IPS-NIHi11 (cell line): ENCODE results near the gene KIF15.
"Not testable (repeated sequence)": the region's sequence is repeated elsewhere in the genome, so short reads cannot be mapped to it uniquely, and the experiment has no call there.

Source experiments
- DNase-seq: peaks from one replicate; pipeline ENCODE4 v3.0.0; 2012; ENCODE audit warnings: mixed read lengths, low spot score

The KIF15 gene

GRCh38 chr3:44827196-44827595, 65.6 kb downstream of the KIF15 start:
- DNase-seq: no peak

- DNase-seq: no peak
Measured at GRCh38 chr3:44831232-44831631, 69.6 kb downstream of the KIF15 start.

- no peak for DNase-seq
Measured at GRCh38 chr3:44832032-44832431, 70.4 kb downstream of the KIF15 start.

- no peak for DNase-seq
Measured at GRCh38 chr3:44832965-44833364, 71.4 kb downstream of the KIF15 start.

GRCh38 chr3:44833394-44833793, 71.8 kb downstream of the KIF15 start:
- no peak for DNase-seq

GRCh38 chr3:44835684-44836083, 74.1 kb downstream of the KIF15 start:
- DNase-seq: no peak

- DNase-seq: no peak
Measured at GRCh38 chr3:44842376-44842775, 80.8 kb downstream of the KIF15 start.

- no peak for DNase-seq
Measured at GRCh38 chr3:44845528-44846520, 84.2 kb downstream of the KIF15 start.

GRCh38 chr3:44848634-44849033, 87.0 kb downstream of the KIF15 start:
- no peak for DNase-seq

- DNase-seq: not testable (repeated sequence)
Measured at GRCh38 chr3:44856663-44857062, 95.1 kb downstream of the KIF15 start.

GRCh38 chr3:44860117-44860516, 98.5 kb downstream of the KIF15 start:
- DNase-seq: no peak

- peak; percentile 99 for DNase-seq
Measured at GRCh38 chr3:44861412-44862225, 100.0 kb downstream of the KIF15 start, which contains the start of gene TMEM42. Gene TMEM42, plus strand, starts transcription at chr3:44861912. Its CDS starts 13 bp downstream, at chr3:44861925.

GRCh38 chr3:44862226-44862637, 100.6 kb downstream of the KIF15 start:
- no peak for DNase-seq

GRCh38 chr3:44865272-44866035, 103.9 kb downstream of the KIF15 start:
- DNase-seq: no peak

- DNase-seq: no peak
Measured at GRCh38 chr3:44867421-44868111, 106.0 kb downstream of the KIF15 start.

- no peak for DNase-seq
Measured at GRCh38 chr3:44870375-44871061, 108.9 kb downstream of the KIF15 start.

- DNase-seq: no peak
Measured at GRCh38 chr3:44874308-44874707, 112.7 kb downstream of the KIF15 start, which contains the start of gene TGM4. Gene TGM4, plus strand, starts transcription at chr3:44874608. Its CDS starts 71 bp downstream, at chr3:44874679.

GRCh38 chr3:44875596-44875995, 114.0 kb downstream of the KIF15 start:
- no peak for DNase-seq

GRCh38 chr3:44877333-44877732, 115.7 kb downstream of the KIF15 start:
- DNase-seq: no peak

GRCh38 chr3:44880284-44880683, 118.7 kb downstream of the KIF15 start:
- DNase-seq: no peak
